Transverse colon (tissue), 3 donors: Measurements from ENCODE around the gene ADD3.

Experiments
- CTCF ChIP-seq, 5 experiments: fragments of 200-600 bp in 3 of 5; fragments of 450-650 bp in 2 of 5; sonication (generic) in 3 of 5; IDR thresholded peaks; 1 replicate in 2 of 5; 2 replicates in 3 of 5; pipeline ENCODE4 v1.5.1; 2016 to 2017; ENCODE audit warnings: antibody characterized with exemption in 5 of 5, inconsistent platforms in 3 of 5, mild to moderate bottlenecking in 2 of 5, moderate library complexity in 1 of 5
- EP300 ChIP-seq: sonication (generic); formaldehyde crosslinking; IDR thresholded peaks from one replicate; pipeline ENCODE4 v1.6.1; 2017; ENCODE audit warnings: antibody characterized with exemption, low read depth

GRCh38 chr10:110042891-110043290 is 35.1 kb downstream of the ADD3 start:
- TF ChIP-seq CTCF (IDR thresholded peaks at IDR 0.05) (no peak), EP300 (no peak)
